ENCODE data around the gene C19orf81. TPM values are rescaled to one million over a fixed set of nuclear protein-coding genes. Genes with fewer than 3 reads are reported as not detected.
A peak's percentile ranks its signal among the peaks of the same experiment; 100 is the strongest.

Gene C19orf81
- total and polyA plus RNA-seq, 9 of the 15 experiments (the other 6 are each of a cell fraction or from before 2014, with no cell fraction given) = 2.5 to 42.9 (median 33.0) TPM; not detected in 4

- 13% methylated on average over 33 of the region's 81 CpGs for WGBS (ENCODE audit: insufficient coverage, low coverage, missing lambda C conversion rate)
- Histone ChIP-seq H3K79me2 (ENCODE audit: control insufficient read depth, insufficient read depth, low read length) (no peaks in the 10 kb centered on the region), H4K20me1 (replicated peaks; ENCODE audit: control insufficient read depth, insufficient read depth, low read length) (peaks cover 21% of the 10 kb centered on the region), H3K27me3 (ENCODE audit: control insufficient read depth in 2 of 2, insufficient read depth in 2 of 2, low read length in 2 of 2) (peaks cover 11 to 59% of the 10 kb centered on the region in 2 experiments; a peak in 4 of 5 replicates), H3K4me1 (replicated peaks in 1 of 2; ENCODE audit: control insufficient read depth in 2 of 2, insufficient read depth in 2 of 2, low read length in 2 of 2) (peaks cover 0 to 24% of the 10 kb centered on the region in 2 experiments; a peak in 2 of 5 replicates), H3K4me2 (ENCODE audit: insufficient read depth, low read length) (no peak overlapping the region), H3K4me3 (no peak overlapping the region), H3K27ac (ENCODE audit: extremely low read depth, low read depth, low read length) (no peak overlapping the region), H2AFZ (ENCODE audit: low read depth, low read length) (no peak overlapping the region), H3K9me3 (replicated peaks; ENCODE audit: control insufficient read depth, insufficient read depth, low read depth, low read length) (no peaks in the 10 kb centered on the region), H3K9me1 (ENCODE audit: control insufficient read depth, insufficient read depth, low read length) (no peaks in the 10 kb centered on the region), H3K9ac (ENCODE audit: insufficient read depth in 1 of 2, low read depth in 2 of 2, low read length in 2 of 2) (no peak overlapping the region), H3K36me3 (ENCODE audit: control insufficient read depth, insufficient read depth, low read length) (no peaks in the 10 kb centered on the region)
- no TSS peak for BruUV-seq (replicated peaks)
- peak; percentile 93 for ATAC-seq
- in situ Hi-C loops (cut with MboI) (no loop called here), intact Hi-C loops (cut with micrococcal nuclease) (no loop called here)
- peak; percentile 53 to 87 (median 80) for DNase-seq (ENCODE audit: extremely low read depth in 1 of 4, low spot score in 3 of 4)
- CTCF ChIA-PET (ENCODE audit: low intra/inter-chr PET ratio) = no interaction called here
- FAIRE-seq = no peak
- POLR2A ChIA-PET = no interaction called here
- TF ChIP-seq KDM1A (IDR thresholded peaks at IDR 0.05) (peak in 1 of 2 experiments; percentile 18; a peak in 1 of 4 replicates), CREM (IDR thresholded peaks at IDR 0.05; ENCODE audit: low read depth) (peak; percentile 43; the same call in 1 of the 2 replicates), MAX (CRISPR knock-in tag; IDR thresholded peaks at IDR 0.05) (peak; percentile 15; the same call in 1 of the 2 replicates), ZNF134 (CRISPR knock-in tag; conservative IDR thresholded peaks at IDR 0.05) (no peak), EP400 (IDR thresholded peaks at IDR 0.05) (no peak), PRMT5 (CRISPR knock-in tag; IDR thresholded peaks at IDR 0.05) (peak; percentile 75; the same call in 1 of the 2 replicates), DIDO1 (tag; IDR thresholded peaks at IDR 0.05; ENCODE audit: low read depth) (no peak), NR2C2 (CRISPR knock-in tag; IDR thresholded peaks at IDR 0.05) (peak; percentile 36; the same call in 1 of the 2 replicates), NR2C2 (tag; IDR thresholded peaks at IDR 0.05) (no peak), ZBTB7A (IDR thresholded peaks at IDR 0.05; ENCODE audit: borderline replicate concordance, control insufficient read depth, low read depth, low read length) (peak; percentile 66; the same call in 1 of the 2 replicates), NRF1 (conservative IDR thresholded peaks at IDR 0.05 in 1 of 2, IDR thresholded peaks at IDR 0.05 in 1 of 2) (peak; percentile 21 to 27; a peak in 2 of 4 replicates), VEZF1 (CRISPR knock-in tag; IDR thresholded peaks at IDR 0.05) (peak; percentile 85), HCFC1 (IDR thresholded peaks at IDR 0.05; ENCODE audit: low read depth, low read length) (no peak), SIN3A (IDR thresholded peaks at IDR 0.05; ENCODE audit: borderline replicate concordance in 2 of 2, control insufficient read depth in 1 of 2, low read depth in 2 of 2, low read length in 2 of 2) (peak in 1 of 2 experiments; percentile 59; a peak in 1 of 4 replicates), ZNF3 (CRISPR knock-in tag; IDR thresholded peaks at IDR 0.05) (no peak), GABPA (tag; conservative IDR thresholded peaks at IDR 0.05; ENCODE audit: low read depth) (peak; percentile 46; the same call in 1 of the 2 replicates), PHTF2 (CRISPR knock-in tag; IDR thresholded peaks at IDR 0.05) (no peak)
Observed at GRCh38 chr19:50695251-50696093, 46.2 kb downstream of the C19orf81 start.

All from K562 (cell line).